ACHN (cell line): ENCODE data around the gene ITGA3.

Experiments used
- DNase-seq: peaks from one replicate; pipeline ENCODE4 v3.0.0-alpha.2; 2015
- in situ Hi-C: cut with HindIII; loops from 2 replicates; pipeline ENCODE4 v1.10.0; 2017; ENCODE audit warnings: low sequenced_read_pairs, low pct_ligation_motif_present, low pct_unique_long_range_greater_than_20kb

ITGA3 gene

DNA sequence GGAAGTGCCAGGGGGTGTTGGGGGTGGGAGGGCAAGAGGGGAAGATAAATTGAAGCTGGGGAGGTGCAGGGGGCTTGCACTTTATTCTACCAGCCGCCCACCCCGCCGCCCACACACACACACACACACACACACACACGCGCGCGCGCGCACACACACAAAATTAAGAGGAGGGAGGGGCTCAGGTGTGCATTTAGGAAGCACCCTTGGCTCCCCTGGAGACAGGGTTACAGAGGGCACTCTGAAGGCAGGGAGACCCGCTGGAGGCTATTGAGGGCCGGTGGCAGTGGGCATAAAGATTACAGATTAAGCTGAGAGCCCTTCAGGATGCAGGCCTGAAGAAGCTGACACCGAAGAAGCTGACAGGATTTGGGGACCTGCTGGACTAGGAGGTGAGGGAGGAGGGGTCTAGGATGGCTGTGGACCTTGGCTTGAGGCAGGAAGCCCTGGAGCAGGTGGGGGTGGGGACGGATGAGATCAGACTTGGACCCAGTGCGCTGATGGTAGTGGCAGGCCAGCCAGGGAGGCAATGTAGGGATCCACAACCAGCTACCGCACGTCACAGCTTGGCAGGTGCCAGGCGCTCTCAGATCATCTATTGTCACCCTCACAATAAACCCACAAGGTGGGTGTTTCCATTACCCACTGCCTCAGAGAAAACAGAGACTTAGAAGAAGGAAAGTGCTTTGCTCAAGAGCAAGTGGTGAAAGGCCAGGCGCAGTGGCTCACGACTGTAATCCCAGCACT is 74.8 kb downstream of the ITGA3 start:
- in situ Hi-C loops: no loop called here
- DNase-seq: no peak

DNA sequence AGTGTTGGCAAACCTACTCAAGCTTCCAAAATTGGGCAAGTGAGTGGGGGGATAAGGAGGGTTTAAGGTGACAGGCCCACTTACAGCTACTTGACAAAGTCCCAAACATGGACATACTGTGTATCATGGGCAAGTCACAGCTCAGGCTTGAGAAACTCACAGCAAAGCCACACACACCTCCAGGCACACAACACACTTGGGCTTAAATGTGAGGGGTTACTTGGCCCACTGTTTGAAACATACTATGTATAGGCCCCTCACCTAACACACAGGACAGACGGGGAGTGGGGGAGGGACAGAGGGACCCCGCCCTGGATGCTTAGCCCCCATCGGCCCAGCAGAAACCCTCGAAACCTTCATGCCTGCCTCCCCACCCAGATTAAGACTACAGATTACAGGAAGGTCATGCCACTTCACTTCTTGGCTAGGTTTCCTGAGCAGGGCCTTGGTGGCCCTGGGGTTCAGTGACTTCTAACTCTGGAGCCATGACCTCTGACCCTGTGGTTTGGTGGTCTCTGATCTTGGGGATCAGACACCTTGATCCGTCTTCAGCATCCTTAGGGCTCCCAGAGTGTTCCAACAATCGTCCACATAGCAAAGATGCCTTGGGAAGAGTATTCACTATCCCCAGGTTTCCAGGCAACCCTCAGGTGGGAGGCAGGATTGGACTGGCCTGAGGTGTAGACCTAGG is 76.3 kb downstream of the ITGA3 start:
- no peak for DNase-seq
- in situ Hi-C loops: no loop called here

GRCh38 chr17:50133028-50133768 is 77.3 kb downstream of the ITGA3 start:
- in situ Hi-C loops: no loop called here
- DNase-seq: peak; percentile 53

DNA sequence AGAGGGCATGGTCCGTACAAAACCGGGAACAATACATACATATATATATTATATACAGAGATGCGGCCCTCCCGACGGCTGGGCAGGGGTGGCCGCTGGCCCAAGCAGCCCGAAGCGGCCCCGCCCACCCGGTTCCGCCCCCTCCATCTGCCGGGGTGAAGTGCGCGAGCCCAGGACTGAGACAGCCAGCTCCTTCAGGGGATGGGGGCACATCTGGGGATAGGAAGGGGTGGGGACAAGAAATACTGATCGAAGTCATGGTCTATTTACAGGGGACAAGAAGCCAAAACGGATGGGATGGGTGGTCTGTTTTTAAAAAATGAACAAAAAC is 77.8 kb downstream of the ITGA3 start:
- no peak for DNase-seq

GRCh38 chr17:50134206-50135110 is 78.5 kb downstream of the ITGA3 start:
- in situ Hi-C loops: no loop called here
- DNase-seq: no peak

More for the DNA sequence above, 77.8 kb downstream of the ITGA3 start:
- in situ Hi-C loops: no loop called here

DNA sequence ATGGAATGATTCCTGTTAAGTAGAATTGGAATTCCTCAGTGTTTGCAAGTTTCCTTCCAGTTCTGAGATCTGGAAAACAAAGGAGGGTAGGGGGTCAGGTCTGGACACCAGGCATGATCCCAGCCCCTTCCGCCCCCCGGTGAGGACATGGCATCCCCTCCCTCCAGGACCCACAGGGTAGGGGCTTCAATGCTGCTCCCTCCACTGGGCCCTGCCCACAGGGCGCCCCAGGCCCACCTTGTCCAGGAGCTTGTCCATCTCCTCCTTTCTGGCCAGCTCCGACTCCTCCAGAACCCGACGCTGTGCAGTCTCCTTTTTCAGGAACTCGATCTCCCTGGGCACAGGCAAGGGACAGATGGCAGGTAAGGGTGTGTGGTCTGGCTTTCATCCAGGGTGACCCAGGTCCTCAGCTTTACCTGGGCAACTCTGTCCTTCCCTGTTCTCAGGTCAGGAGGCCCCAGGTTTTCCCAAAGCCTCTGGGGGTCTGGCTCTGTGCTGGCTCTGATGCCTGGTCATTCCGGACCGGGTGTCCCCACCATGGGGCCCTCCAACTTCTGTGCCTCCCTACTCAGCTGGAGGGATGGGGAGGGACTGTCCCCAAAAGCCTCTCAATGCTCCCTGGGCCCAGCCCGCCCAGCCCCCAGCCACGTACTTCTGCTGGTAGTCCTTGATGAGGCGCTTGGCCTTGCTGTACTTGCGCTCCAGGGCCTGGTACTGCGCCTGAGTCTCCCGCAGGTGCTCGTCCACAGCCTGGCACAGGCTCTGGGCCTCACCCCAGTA is 79.6 kb downstream of the ITGA3 start:
- in situ Hi-C loops: no loop called here
- no peak for DNase-seq

GRCh38 chr17:50136096-50136687 is 80.3 kb downstream of the ITGA3 start:
- in situ Hi-C loops: no loop called here
- no peak for DNase-seq

- no peak for DNase-seq
- in situ Hi-C loops: no loop called here
These were observed 81.1 kb downstream of the ITGA3 start for GRCh38 chr17:50137042-50137441.

- no peak for DNase-seq
- in situ Hi-C loops: no loop called here
These were observed 83.4 kb downstream of the ITGA3 start for GRCh38 chr17:50139185-50139783.
